Measurements from ENCODE around the gene MAD1L1. TPM values are rescaled to one million over a fixed set of nuclear protein-coding genes. Genes with fewer than 3 reads are reported as not detected.

The MAD1L1 gene
- total RNA-seq, 4 donors from 2014 or later = 8.0 to 52.7 (median 26.7) TPM

DNA sequence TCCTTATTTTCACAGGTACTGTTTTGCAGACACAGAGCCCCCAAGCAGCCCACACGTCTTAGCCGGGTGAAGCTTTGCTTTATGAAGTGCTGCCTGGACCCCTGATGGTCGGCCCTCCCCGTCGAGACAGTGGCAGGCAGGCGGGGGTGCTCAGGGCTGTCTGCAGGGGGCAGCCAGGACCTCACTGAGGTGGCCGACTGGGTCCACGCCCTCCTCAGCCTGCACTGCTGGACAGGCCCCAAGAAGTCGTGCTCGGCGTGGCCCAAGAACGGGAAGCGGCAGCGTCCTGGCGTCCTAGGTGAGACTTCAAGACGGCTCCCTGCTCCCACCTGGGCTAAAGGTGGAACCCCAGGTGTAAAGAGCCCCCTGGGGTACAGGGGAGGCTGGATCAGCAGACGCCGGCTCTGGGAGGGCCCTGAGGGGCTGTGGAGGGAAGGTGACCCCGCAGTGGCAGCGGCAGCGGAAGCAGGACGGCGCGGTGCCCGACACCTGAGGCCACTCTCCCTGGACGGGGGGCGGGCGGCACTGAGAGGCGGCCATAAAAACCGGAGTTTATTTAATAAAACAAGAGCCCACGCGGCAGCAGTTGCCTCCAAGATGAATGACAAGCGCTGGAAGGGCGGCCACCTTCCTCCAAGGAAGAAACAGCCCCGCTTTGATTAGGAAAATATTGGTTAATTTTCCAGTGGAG is 383.2 kb downstream of the MAD1L1 start:
- no peak for DNase-seq
- Histone ChIP-seq H3K4me3 (no peak overlapping the region), H3K27ac (no peak overlapping the region), H3K27me3 (no peaks in the 10 kb centered on the region), H3K4me1 (no peaks in the 10 kb centered on the region), H3K9me3 (no peaks in the 10 kb centered on the region), H3K36me3 (no peaks in the 10 kb centered on the region)
- intact Hi-C loops (cut with DNase I; ENCODE audit: low total_unique reads) (no loop called here), in situ Hi-C loops (cut with MboI; ENCODE audit: low pct_ligation_motif_present in 1 of 4, low pct_unique_long_range_greater_than_20kb in 1 of 4, low sequenced_read_pairs in 3 of 4) (no loop called here)
- 91% methylated on average over 28 of the region's 35 CpGs; no CpG with 5 or more reads in 1 of the 2 donors for WGBS, 2 donors (ENCODE audit: low coverage in 1 of 2)
- TF ChIP-seq CTCF (IDR thresholded peaks at IDR 0.05) (no peak), POLR2AphosphoS5 (IDR thresholded peaks at IDR 0.05) (no peak), EP300 (IDR thresholded peaks at IDR 0.05; ENCODE audit: low read depth) (no peak), POLR2A (IDR thresholded peaks at IDR 0.05) (no peak)

DNA sequence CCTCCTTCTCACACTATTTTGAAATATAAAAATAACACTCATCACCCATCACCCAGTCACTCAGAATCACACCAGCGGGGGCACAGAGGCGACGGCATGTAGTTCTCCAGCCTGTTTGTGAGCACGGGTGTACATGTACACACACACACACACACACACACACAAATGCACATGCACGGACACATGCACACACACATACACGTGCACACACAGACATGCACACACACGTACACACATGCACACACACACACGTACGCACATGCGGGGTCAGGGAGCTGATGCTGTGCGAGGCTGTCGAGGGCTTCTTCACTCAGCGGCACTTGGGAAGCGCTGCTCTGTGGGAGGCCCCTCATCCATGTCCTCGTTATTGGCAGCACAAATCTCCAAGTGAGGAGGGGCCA is 383.8 kb downstream of the MAD1L1 start:
- H3K27me3 ChIP-seq = no peaks in the 10 kb centered on the region
- no peaks in the 10 kb centered on the region for H3K36me3 ChIP-seq
- intact Hi-C loops (cut with DNase I; ENCODE audit: low total_unique reads) (no loop called here), in situ Hi-C loops (cut with MboI; ENCODE audit: low pct_ligation_motif_present in 1 of 4, low pct_unique_long_range_greater_than_20kb in 1 of 4, low sequenced_read_pairs in 3 of 4) (no loop called here)
- no peaks in the 10 kb centered on the region for H3K4me1 ChIP-seq
- 94 to 95% methylated on average over 3 to 15 of the region's 15 CpGs for WGBS, 2 donors (ENCODE audit: low coverage in 1 of 2)
- no peak overlapping the region for H3K27ac ChIP-seq
- H3K4me3 ChIP-seq = no peak overlapping the region
- TF ChIP-seq CTCF (IDR thresholded peaks at IDR 0.05) (no peak), POLR2A (IDR thresholded peaks at IDR 0.05) (no peak), EP300 (IDR thresholded peaks at IDR 0.05; ENCODE audit: low read depth) (no peak), POLR2AphosphoS5 (IDR thresholded peaks at IDR 0.05) (no peak)
- DNase-seq = no peak
- no peaks in the 10 kb centered on the region for H3K9me3 ChIP-seq

GRCh38 chr7:1848013-1848640 is 384.6 kb downstream of the MAD1L1 start:
- Histone ChIP-seq H3K4me3 (no peak overlapping the region), H3K27ac (no peak overlapping the region), H3K36me3 (no peaks in the 10 kb centered on the region), H3K27me3 (no peaks in the 10 kb centered on the region), H3K4me1 (no peaks in the 10 kb centered on the region), H3K9me3 (no peaks in the 10 kb centered on the region)
- in situ Hi-C loops (cut with MboI; ENCODE audit: low pct_ligation_motif_present in 1 of 4, low pct_unique_long_range_greater_than_20kb in 1 of 4, low sequenced_read_pairs in 3 of 4) = no loop called here
- TF ChIP-seq EP300 (IDR thresholded peaks at IDR 0.05; ENCODE audit: low read depth) = no peak
- TF ChIP-seq POLR2A (IDR thresholded peaks at IDR 0.05) = no peak
- no peak for TF ChIP-seq CTCF (IDR thresholded peaks at IDR 0.05)
- no peak for TF ChIP-seq POLR2AphosphoS5 (IDR thresholded peaks at IDR 0.05)
- intact Hi-C loops (cut with DNase I; ENCODE audit: low total_unique reads) = no loop called here
- DNase-seq = no peak
- WGBS, 2 donors (ENCODE audit: low coverage in 1 of 2) = 94% methylated on average over 23 of the region's 23 CpGs; no CpG with 5 or more reads in 1 of the 2 donors

DNA sequence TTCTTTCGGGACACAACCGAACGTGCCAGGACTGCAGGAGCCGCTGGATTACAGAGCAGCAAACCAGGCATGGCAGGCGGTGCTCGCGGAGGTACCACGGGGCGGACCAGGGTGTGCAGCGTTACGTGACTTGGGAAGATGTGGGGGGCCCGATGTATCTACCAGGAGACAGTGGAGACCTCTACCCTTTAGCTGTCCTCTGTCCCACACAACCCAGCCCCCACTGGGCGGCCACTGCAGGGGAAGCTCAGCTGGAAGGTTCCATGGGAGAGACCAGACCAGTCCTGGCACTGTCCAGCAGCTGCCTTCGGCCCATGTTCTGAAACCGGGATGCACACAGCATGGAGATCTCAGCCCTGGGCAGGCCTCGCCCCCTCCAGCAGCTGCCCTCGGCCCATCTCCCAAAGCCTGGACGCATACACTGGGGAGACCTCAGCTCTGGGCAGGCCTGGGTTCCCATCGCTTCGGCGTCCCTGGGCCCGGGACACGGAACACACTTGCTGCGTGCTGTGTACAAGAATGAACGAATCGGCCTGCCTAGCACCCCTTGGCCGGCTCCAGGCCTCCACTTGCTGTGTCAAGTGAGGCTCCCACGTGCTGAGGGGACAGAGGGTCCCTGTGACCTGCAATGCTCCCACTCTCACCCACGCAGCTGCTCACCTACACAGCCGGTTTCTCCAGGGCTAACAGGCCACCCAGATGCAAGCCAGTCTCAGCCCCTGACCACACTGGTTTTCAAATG is 385.3 kb downstream of the MAD1L1 start:
- Histone ChIP-seq H3K27me3 (no peaks in the 10 kb centered on the region), H3K4me3 (no peak overlapping the region), H3K36me3 (no peaks in the 10 kb centered on the region), H3K27ac (no peak overlapping the region), H3K9me3 (no peaks in the 10 kb centered on the region), H3K4me1 (no peaks in the 10 kb centered on the region)
- TF ChIP-seq POLR2AphosphoS5 (IDR thresholded peaks at IDR 0.05) (no peak), EP300 (IDR thresholded peaks at IDR 0.05; ENCODE audit: low read depth) (no peak), POLR2A (IDR thresholded peaks at IDR 0.05) (no peak), CTCF (IDR thresholded peaks at IDR 0.05) (no peak)
- intact Hi-C loops (cut with DNase I; ENCODE audit: low total_unique reads) = no loop called here
- in situ Hi-C loops (cut with MboI; ENCODE audit: low pct_ligation_motif_present in 1 of 4, low pct_unique_long_range_greater_than_20kb in 1 of 4, low sequenced_read_pairs in 3 of 4) = no loop called here
- 97% methylated on average over 27 of the region's 30 CpGs; no CpG with 5 or more reads in 1 of the 2 donors for WGBS, 2 donors (ENCODE audit: low coverage in 1 of 2)
- no peak for DNase-seq
